ENCODE measurements around the gene TMPRSS3. TPM values are rescaled to one million over a fixed set of nuclear protein-coding genes. Genes with fewer than 3 reads are reported as not detected.

TMPRSS3 gene
- total and polyA plus RNA-seq, 2 donors = not detected

DNA sequence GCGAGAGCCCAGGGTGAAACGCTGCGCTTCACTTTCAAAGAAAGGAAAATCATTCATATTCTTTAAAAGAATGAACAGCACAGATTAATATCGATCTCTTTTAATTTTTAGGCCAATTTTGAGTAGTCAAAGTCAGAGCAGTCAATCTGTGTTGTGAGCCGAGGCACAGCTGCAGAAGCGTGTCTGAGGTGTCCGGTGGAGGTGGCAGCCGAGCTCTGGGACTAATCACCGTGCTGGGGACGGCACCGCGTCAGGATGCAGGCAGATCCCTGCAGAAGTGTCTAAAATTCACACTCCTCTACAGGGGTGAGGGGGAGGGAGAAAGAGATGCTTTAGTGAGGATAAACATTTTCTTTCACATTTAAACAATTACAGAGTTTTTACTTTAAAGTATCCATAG is 33.7 kb downstream of the TMPRSS3 start:
- DNase-seq (ENCODE audit: extremely low spot score) = no peak
- Histone ChIP-seq H3K36me3 (ENCODE audit: insufficient read depth) (no peaks in the 10 kb centered on the region), H3K4me3 (ENCODE audit: low read depth, low read length) (no peak overlapping the region), H3K4me1 (ENCODE audit: insufficient read depth) (no peaks in the 10 kb centered on the region), H3K27ac (ENCODE audit: low read depth) (no peak overlapping the region)
- WGBS = 67% methylated on average over 12 of the region's 12 CpGs

DNA sequence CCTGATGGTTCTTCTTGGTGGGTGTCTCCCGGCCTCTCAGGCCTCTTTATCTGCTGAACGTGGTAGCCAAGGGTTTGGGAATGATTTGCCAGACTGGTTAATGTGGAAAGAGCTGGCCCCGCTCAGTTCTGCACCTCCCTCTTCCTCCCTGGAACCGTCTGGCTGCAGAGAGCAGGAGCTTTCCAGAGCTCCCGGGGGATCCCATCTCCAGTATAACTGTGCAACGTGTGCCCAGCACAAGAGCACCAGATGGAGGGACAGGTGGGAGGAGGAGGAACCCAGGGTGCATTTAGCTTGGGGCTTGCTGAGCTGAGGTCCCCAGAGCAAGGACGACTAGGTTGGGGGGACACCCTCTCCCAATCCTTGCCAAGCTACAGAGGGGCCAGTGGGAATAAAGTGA is 34.6 kb downstream of the TMPRSS3 start:
- Histone ChIP-seq H3K4me3 (ENCODE audit: low read depth, low read length) (no peak overlapping the region), H3K27ac (ENCODE audit: low read depth) (no peak overlapping the region), H3K36me3 (ENCODE audit: insufficient read depth) (no peaks in the 10 kb centered on the region), H3K4me1 (ENCODE audit: insufficient read depth) (no peaks in the 10 kb centered on the region)
- 38% methylated on average over 7 of the region's 7 CpGs for WGBS
- DNase-seq (ENCODE audit: extremely low spot score) = no peak

DNA sequence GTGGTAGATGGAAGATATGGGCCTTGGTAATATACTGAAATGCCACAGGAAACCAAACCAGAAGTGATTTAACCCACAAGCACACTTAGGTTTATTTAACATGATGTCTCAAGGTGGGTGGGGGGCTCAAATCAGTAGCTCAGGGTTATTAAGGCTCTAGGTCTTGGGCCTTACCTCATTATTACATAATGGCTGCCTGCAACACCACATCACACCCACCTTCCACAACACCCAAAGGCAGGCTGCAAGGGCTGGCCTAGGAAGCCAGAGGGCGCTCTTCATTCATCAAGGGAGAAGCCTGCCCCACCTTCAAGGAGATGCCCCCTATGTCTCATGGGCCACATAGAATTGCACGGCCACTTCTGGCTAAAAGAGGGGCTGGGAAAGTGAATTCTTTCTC is 35.5 kb downstream of the TMPRSS3 start:
- H3K27ac ChIP-seq (ENCODE audit: low read depth) = no peak overlapping the region
- H3K36me3 ChIP-seq (ENCODE audit: insufficient read depth) = no peaks in the 10 kb centered on the region
- no peak for DNase-seq (ENCODE audit: extremely low spot score)
- H3K4me1 ChIP-seq (ENCODE audit: insufficient read depth) = no peaks in the 10 kb centered on the region
- 73% methylated on average over 2 of the region's 2 CpGs for WGBS
- H3K4me3 ChIP-seq (ENCODE audit: low read depth, low read length) = no peak overlapping the region

DNA sequence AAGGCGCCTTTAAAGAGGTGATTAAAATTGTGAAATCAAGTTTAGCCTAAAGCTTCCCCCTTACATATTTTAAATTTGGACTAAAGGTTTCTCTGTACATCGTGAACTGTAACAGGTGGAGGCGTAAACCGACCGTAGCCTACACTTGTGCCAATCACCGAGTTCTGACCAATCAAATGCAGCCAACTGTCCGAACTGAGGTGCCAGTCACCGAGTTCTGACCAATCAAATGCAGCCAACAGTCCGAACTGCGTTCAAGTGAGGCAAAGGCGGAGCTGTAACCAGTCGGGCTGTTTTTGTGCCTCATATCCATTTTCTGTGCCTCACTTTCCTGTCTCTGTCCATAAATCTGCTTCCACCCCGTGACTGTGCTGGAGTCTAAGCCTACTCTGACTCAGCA is 36.9 kb downstream of the TMPRSS3 start:
- no peaks in the 10 kb centered on the region for H3K36me3 ChIP-seq (ENCODE audit: insufficient read depth)
- no peak for DNase-seq (ENCODE audit: extremely low spot score)

DNA sequence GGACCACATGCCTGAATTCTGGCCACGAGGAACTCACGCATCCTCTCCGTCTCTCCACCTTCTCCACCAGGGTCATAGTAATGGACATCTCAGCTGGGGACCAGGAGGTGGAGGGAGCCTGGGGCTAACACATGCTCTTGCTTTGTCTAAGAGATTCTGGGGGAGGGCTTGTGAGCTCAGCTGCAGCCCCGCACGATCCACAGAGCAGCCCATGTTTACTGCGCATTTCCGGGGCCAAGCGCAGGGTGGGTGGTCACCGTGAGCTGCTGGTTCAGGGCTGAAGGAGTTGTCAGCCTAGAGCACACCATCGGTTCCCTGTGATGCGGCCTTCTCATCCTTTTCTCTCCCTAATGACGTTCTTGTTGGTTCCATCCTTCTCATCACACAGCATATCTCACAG is 37.6 kb downstream of the TMPRSS3 start:
- no peak for DNase-seq (ENCODE audit: extremely low spot score)

More for the DNA sequence above, 36.9 kb downstream of the TMPRSS3 start:
- H3K4me3 ChIP-seq (ENCODE audit: low read depth, low read length) = no peak overlapping the region
- no peaks in the 10 kb centered on the region for H3K4me1 ChIP-seq (ENCODE audit: insufficient read depth)
- no peak overlapping the region for H3K27ac ChIP-seq (ENCODE audit: low read depth)
- WGBS = 85% methylated on average over 13 of the region's 13 CpGs

DNA sequence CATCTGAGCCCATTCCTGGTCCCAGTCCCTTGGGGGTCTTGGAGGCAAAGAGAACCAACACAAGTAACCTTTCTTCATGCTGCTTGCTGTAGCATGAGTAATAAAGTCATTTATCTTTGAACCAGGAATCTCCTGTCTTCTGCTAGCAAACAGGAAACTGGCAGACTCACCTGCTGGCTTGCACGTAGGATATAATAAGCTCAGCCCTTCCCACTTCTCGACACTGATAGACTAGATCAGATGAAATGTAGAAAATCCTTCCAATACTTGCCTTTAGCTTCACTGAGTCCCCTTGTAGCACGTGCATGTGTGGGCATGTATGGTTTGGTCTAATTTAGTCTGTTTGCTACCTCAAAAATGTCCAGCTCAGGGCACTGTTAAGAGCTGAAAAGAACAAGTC is 38.5 kb downstream of the TMPRSS3 start:
- Histone ChIP-seq H3K36me3 (ENCODE audit: insufficient read depth) (no peaks in the 10 kb centered on the region), H3K27ac (ENCODE audit: low read depth) (no peak overlapping the region), H3K4me3 (ENCODE audit: low read depth, low read length) (no peak overlapping the region), H3K4me1 (ENCODE audit: insufficient read depth) (no peaks in the 10 kb centered on the region)
- no peak for DNase-seq (ENCODE audit: extremely low spot score)
- WGBS = 64% methylated on average over 3 of the region's 3 CpGs

More for the DNA sequence above, 37.6 kb downstream of the TMPRSS3 start:
- H3K4me3 ChIP-seq (ENCODE audit: low read depth, low read length) = no peak overlapping the region
- no peak overlapping the region for H3K27ac ChIP-seq (ENCODE audit: low read depth)
- no peaks in the 10 kb centered on the region for H3K36me3 ChIP-seq (ENCODE audit: insufficient read depth)
- no peaks in the 10 kb centered on the region for H3K4me1 ChIP-seq (ENCODE audit: insufficient read depth)
- 91% methylated on average over 12 of the region's 12 CpGs for WGBS

DNA sequence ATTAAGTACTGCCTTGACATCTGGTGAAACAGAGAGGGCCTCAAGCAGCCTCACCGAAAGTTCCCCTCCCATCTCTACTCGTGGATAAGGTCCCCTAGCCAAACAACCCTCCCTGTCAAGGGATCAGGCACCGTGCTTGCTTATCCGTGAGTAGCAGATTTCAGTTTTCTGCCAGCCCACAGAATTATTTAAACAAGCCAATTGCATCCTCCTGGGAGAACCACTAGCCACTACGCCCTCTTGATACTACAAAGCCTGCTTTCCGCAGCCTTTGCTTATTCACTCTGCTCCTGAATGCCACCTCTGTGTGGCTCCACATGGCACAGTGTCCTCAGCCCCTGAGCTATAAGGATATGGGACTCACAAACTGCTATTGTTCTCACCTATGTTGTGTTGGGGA is 39.2 kb downstream of the TMPRSS3 start:
- no peaks in the 10 kb centered on the region for H3K4me1 ChIP-seq (ENCODE audit: insufficient read depth)
- no peak overlapping the region for H3K27ac ChIP-seq (ENCODE audit: low read depth)
- no peak for DNase-seq (ENCODE audit: extremely low spot score)
- H3K36me3 ChIP-seq (ENCODE audit: insufficient read depth) = no peaks in the 10 kb centered on the region
- WGBS = 65% methylated on average over 6 of the region's 6 CpGs
- H3K4me3 ChIP-seq (ENCODE audit: low read depth, low read length) = no peak overlapping the region

DNA sequence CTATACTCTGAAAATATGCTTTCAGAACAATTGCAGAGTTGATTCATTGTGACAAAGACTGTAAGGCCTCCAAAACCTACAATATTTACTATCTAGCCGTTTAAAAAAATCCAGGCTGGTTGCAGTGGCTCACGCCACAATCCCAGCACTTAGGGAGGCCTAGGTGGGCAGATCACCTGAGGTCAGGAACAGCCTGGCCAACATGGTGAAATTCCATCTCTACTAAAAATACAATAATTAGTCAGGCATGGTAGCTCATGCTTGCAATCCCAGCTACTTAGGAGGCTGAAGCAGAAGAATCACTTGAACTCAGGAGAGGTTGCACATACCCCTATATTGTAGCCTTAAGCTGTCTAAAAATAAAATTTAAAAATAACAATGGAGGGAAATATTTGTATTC is 39.8 kb downstream of the TMPRSS3 start:
- WGBS = 91% methylated on average over 2 of the region's 2 CpGs
- Histone ChIP-seq H3K4me3 (ENCODE audit: low read depth, low read length) (no peak overlapping the region), H3K36me3 (ENCODE audit: insufficient read depth) (no peaks in the 10 kb centered on the region), H3K4me1 (ENCODE audit: insufficient read depth) (no peaks in the 10 kb centered on the region), H3K27ac (ENCODE audit: low read depth) (no peak overlapping the region)
- DNase-seq (ENCODE audit: extremely low spot score) = no peak

DNA sequence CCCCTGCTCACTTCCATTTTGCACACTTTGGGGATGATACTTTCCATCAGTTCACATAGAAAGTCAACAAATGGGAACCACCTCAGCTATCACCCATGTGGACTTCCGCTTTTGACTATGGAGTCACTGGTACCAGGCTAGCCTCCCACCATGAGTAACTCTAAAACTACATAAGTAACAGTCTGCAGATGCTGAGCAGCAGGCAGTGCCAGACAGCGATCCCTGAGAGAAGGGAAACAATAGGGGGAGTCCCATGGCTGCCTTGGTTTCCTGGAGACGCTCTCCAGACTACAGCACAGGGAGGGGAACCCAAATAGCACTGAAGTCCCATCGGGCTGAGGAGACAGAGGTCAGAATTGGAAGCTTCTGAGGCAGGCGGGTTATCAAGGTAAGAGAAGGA is 42.2 kb downstream of the TMPRSS3 start:
- no peak for DNase-seq (ENCODE audit: extremely low spot score)

DNA sequence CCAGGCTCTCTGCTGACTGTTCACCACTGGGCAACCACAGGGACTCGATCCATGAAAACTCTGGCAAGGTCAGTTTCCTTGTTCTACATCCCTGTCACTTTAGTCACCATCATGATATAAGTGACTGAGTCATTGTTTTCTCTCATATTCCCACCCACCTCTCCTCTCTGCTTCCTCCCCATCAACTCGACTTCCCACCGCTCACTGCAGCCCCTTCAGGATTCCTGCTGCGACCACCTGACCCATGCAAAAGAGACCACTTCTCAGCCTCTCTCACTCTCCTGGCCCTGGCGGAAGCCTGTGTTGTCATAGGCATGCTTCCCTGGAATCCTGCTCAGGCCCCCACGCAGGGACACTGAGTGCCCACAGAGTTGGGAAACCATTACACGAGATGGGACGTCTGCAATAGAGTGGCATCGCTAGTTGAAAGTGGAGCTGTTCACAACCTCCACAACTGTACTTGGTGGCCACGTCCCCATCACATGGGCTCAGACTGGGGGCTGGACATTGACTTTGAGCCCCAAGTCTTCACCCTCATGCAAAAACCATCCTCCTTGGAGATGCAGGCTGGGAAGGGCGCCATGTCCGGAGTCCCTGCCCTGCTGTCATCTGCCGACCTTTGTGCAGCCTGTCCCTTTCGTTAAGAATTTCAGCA is 43.3 kb downstream of the TMPRSS3 start:
- Histone ChIP-seq H3K4me3 (ENCODE audit: low read depth, low read length) (no peak overlapping the region), H3K36me3 (ENCODE audit: insufficient read depth) (no peaks in the 10 kb centered on the region), H3K4me1 (ENCODE audit: insufficient read depth) (no peaks in the 10 kb centered on the region), H3K27ac (ENCODE audit: low read depth) (no peak overlapping the region)
- DNase-seq (ENCODE audit: extremely low spot score) = no peak
- 88% methylated on average over 14 of the region's 14 CpGs for WGBS

More for the DNA sequence above, 42.2 kb downstream of the TMPRSS3 start:
- Histone ChIP-seq H3K4me1 (ENCODE audit: insufficient read depth) (no peaks in the 10 kb centered on the region), H3K4me3 (ENCODE audit: low read depth, low read length) (no peak overlapping the region), H3K27ac (ENCODE audit: low read depth) (no peak overlapping the region), H3K36me3 (ENCODE audit: insufficient read depth) (no peaks in the 10 kb centered on the region)
- 82% methylated on average over 5 of the region's 5 CpGs for WGBS

DNA sequence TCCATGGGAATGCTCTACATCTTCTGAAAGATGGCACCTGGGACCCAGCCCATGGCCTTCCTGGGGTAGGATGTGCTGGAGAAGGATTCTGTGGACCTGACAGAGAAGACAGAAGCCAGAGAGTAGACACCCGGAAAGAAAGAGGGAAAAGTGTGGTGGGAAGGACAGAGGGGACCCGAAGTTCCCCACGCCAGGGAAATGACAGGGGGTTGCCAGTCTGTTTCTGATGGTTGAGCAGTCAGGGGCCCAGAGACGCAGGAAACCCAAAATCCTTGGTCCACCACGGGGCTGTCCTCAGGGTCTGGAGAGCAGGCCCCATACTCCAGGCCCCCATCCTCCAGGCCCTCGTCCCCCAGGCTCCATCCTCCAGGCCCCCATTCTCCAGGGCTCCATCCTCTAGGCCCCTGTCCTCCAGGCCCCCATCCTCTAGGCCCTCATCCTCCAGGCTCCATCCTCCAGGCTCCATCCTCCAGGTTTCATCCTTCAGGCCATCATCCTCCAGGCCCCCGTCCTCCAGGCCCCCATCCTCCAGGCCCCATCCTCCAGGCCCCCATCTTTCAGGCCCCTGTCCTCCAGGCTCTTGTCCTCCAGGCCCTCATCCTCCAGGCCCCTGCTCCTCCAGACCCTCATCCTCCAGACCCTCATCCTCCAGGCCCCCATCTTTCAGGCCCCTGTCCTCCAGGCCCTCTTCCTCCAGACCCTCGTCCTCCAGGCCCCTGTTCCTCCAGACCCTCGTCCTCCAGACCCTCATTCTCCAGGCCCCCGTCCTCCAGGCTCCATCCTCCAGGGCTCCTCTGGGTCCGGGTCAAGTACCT is 44.0 kb downstream of the TMPRSS3 start:
- Histone ChIP-seq H3K27ac (ENCODE audit: low read depth) (no peak overlapping the region), H3K4me3 (ENCODE audit: low read depth, low read length) (no peak overlapping the region), H3K36me3 (ENCODE audit: insufficient read depth) (no peaks in the 10 kb centered on the region), H3K4me1 (ENCODE audit: insufficient read depth) (no peaks in the 10 kb centered on the region)
- WGBS = 78% methylated on average over 11 of the region's 11 CpGs
- DNase-seq (ENCODE audit: extremely low spot score) = no peak

DNA sequence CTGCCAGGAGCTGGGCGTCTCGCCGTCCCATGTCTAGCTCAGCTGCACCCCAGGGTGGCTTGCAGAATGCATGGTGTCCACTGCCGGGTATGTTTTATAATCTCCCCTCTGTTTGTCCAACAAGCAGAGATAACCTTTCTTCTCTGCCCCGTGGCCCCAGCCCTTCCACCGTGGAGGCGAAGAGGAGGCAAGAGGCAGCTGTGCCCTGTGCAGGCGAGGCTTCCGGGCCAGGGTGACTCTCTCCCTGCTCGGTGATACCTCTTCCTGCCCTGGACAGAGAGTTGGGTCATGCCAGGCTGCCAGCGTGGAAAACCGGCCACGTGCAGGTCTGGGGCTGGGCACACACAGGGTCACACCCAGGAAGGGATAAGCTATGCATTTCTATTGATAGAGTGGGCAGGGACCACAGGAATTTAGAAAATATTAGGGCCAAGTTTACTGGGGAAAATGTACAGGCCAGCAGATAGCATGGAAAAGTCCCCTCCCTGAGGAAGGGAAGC is 44.9 kb downstream of the TMPRSS3 start, which contains the start of gene TFF2:
Gene TFF2 (minus strand): TSS at position 68 of the 500 bp plus-strand sequence. CDS start 37 bp downstream, at position 31.
- DNase-seq (ENCODE audit: extremely low spot score) = no peak
- Histone ChIP-seq H3K36me3 (ENCODE audit: insufficient read depth) (no peaks in the 10 kb centered on the region), H3K27ac (ENCODE audit: low read depth) (no peak within 1 kb of the TSS), H3K4me1 (ENCODE audit: insufficient read depth) (no peaks in the 10 kb centered on the region), H3K4me3 (ENCODE audit: low read depth, low read length) (no peak within 1 kb of the TSS)
- WGBS = 66% methylated on average over 13 of the region's 13 CpGs

DNA sequence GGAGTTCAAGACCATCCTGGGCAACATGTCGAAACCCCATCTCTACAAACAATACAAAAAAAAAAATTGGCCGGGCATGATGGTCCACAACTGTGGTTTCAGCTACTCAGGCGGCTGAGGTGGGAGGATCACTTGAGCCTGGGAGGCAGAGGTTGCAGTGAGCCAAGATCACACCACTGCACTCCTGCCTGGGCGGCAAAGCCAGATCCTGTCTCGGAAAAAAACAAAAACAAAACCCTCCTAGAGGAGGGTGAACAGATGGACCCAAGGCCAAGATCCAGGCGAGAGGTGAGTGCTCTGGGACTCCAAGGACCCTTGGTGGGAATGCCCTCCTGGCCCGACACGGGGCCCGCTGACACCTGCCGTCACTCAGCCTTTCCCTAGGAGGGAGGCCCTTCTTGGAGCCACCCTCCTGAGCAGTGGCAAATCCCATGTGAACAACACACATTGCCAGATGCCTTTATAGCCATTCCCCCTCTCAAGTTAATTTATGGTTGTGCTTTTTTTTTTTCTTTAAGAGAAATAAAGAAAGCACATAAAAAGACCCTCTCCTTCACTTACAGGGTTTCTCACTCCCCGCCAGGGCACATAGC is 45.4 kb downstream of the TMPRSS3 start:
- Histone ChIP-seq H3K4me1 (ENCODE audit: insufficient read depth) (no peaks in the 10 kb centered on the region), H3K36me3 (ENCODE audit: insufficient read depth) (no peaks in the 10 kb centered on the region), H3K27ac (ENCODE audit: low read depth) (no peak overlapping the region), H3K4me3 (ENCODE audit: low read depth, low read length) (no peak overlapping the region)
- DNase-seq (ENCODE audit: extremely low spot score) = no peak
- WGBS = 70% methylated on average over 11 of the region's 11 CpGs

All from urinary bladder (tissue), 4 donors.